Suppressor macrophage (primary cell): ENCODE measurements around the gene CATSPER3.

ENCODE experiments used
- DNase-seq, 4 experiments: peaks; one replicate each; pipeline ENCODE4 v3.0.0-alpha.2; 2020 to 2022

The CATSPER3 gene

GRCh38 chr5:135030956-135031812 lies 63.5 kb downstream of the CATSPER3 start:
- DNase-seq: peak; percentile 22 to 63 (median 50)

GRCh38 chr5:135031813-135032694 lies 64.3 kb downstream of the CATSPER3 start:
- DNase-seq: no peak

GRCh38 chr5:135032695-135032998 lies 64.9 kb downstream of the CATSPER3 start:
- DNase-seq: no peak

GRCh38 chr5:135032999-135033861 lies 65.5 kb downstream of the CATSPER3 start:
- peak in 3 of 4 experiments; percentile 38 to 57 (median 51) for DNase-seq

GRCh38 chr5:135033901-135034235 lies 66.2 kb downstream of the CATSPER3 start, which contains the start of gene PITX1:
Gene PITX1 (minus strand): TSS chr5:135034228. CDS start chr5:135033881, 347 bp downstream.
- peak; percentile 15 to 59 (median 36) for DNase-seq

GRCh38 chr5:135034236-135034962 lies 66.7 kb downstream of the CATSPER3 start:
- DNase-seq: peak in 2 of 4 experiments; percentile 23 to 31

GRCh38 chr5:135034963-135035677 lies 67.4 kb downstream of the CATSPER3 start:
- DNase-seq: no peak

GRCh38 chr5:135035678-135036030 lies 67.9 kb downstream of the CATSPER3 start:
- DNase-seq: no peak

- DNase-seq: no peak
Measured at GRCh38 chr5:135036405-135036804, 68.7 kb downstream of the CATSPER3 start.

GRCh38 chr5:135037519-135038204 lies 70.0 kb downstream of the CATSPER3 start:
- no peak for DNase-seq

- DNase-seq: no peak
Measured at GRCh38 chr5:135038205-135038812, 70.6 kb downstream of the CATSPER3 start.

- no peak for DNase-seq
Measured at GRCh38 chr5:135038813-135039270, 71.1 kb downstream of the CATSPER3 start.

GRCh38 chr5:135039271-135040033 lies 71.7 kb downstream of the CATSPER3 start:
- peak in 3 of 4 experiments; percentile 14 to 42 (median 35) for DNase-seq

- DNase-seq: no peak
Measured at GRCh38 chr5:135040034-135040332, 72.3 kb downstream of the CATSPER3 start.

- peak in 1 of 4 experiments; percentile 24 for DNase-seq
Measured at GRCh38 chr5:135040333-135041144, 72.8 kb downstream of the CATSPER3 start.

GRCh38 chr5:135041145-135041587 lies 73.5 kb downstream of the CATSPER3 start:
- DNase-seq: no peak

GRCh38 chr5:135041726-135042125 lies 74.0 kb downstream of the CATSPER3 start:
- no peak for DNase-seq

GRCh38 chr5:135042595-135042994 lies 74.9 kb downstream of the CATSPER3 start:
- no peak for DNase-seq
